Stimulated activated CD4-positive, alpha-beta T cell treated with anti-CD3 and anti-CD28 coated beads, Interleukin-4, amount 100 ng/mL, for 4 hours (primary cell): ENCODE measurements around the gene MLEC.

Experiments used
- DNase-seq, 2 experiments: peaks; one replicate each; pipeline ENCODE4 v3.0.0-alpha.2; 2020

MLEC gene

GRCh38 chr12:120749256-120749655 lies 62.3 kb downstream of the MLEC start:
- no peak for DNase-seq

- no peak for DNase-seq
Observed at GRCh38 chr12:120750806-120751205, 63.9 kb downstream of the MLEC start.

DNA sequence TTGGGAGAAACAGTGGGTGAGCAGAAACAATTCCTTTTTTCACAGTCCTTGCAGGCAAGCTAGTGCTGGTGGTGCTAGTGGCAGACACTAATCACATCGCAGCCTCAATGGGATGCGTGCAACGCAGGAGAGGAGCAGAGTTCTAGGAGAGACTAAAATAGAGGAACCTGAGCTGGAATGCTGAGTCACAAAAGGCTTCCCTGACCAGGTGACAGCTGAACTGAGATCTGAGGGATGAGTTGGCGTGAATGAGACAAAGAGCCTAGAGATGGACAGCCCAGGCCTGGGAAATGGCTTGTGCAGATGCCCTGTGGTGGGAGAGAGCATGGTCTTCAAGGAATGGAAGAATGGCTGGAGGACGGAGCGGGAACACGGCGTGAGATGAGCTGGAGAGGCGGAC lies 64.4 kb downstream of the MLEC start:
- no peak for DNase-seq
